Posterior cingulate gyrus (tissue), 11 donors: ENCODE data around the gene CORIN.
"Not testable (repeated sequence)": the region's sequence is repeated elsewhere in the genome, so short reads cannot be mapped to it uniquely, and the experiment has no call there.

ENCODE experiments used
- DNase-seq, 10 donors: peaks; one replicate each; pipeline versions ENCODE4 v3.0.0 to v3.0.0-alpha.2; 2020 to 2021; ENCODE audit warnings: mixed read lengths in 3 of 10
- intact Hi-C: fragments of 100-400 bp; cut with DNase I; formaldehyde crosslinking; loops from one replicate; pipeline ENCODE4 v1.15.1; 2023

Gene CORIN

DNA sequence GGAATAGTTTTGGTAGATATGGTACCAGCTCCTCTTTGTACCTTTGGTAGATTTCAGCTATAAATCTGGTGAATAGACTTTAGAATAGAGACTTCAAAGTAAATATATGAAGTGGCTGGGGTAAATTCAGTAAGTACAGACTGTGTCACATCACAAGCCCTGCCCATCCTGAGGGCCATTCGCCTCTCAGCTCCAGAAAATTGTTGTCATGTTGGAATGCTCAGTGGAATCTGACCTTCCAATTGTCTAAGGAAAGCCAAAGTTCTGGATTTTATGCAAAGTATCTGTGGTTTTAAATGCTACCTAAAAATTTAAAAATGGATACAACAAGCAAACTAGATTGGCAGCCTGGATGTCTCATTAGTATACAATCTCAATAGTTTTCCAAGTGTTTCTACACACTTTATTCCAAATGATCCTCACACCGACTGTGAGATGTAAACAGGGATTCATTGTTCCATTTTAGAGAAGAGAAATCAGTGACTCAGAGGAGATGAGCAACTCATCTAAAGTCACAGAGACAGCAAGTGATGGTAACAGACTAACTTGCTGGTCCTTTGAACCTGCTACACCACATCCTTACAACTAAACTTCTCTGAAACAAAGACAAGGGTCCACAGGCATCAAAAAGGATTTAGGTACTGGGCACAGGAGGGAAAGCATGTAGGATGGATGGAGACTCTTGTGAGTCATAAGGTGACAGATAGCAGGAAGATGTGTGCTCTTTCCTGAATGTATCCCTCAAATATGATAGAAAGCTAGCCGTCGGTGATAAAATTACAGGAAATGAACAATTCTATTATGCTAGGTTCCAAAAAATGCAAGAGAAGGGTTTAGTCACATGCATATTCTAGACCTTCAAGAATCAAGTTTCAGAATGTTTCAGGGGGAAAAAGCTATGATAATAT lies 225.5 kb downstream of the CORIN start:
- intact Hi-C loops, result no loop called here
- no peak for DNase-seq

DNA sequence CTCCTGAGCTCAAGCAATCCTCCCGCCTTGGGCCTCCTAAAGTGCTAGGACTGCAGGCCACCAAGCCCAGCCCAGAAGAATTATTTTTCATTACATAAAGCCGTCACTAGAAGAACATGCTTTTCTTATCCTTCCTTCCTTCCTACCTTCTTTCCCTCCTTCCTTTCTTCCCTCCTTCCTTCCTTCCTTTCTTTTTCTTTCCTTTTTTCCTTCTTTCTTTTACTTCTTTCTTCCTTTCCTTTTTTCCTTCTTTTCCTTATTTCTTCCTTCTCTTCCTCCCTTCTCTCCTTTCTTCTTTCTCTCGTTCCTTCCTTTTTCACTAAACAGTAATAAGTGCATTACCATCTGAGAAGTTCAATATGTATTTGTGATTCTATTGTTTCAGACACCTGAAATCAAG lies 231.4 kb downstream of the CORIN start:
- intact Hi-C loops, result no loop called here
- DNase-seq, result no peak

DNA sequence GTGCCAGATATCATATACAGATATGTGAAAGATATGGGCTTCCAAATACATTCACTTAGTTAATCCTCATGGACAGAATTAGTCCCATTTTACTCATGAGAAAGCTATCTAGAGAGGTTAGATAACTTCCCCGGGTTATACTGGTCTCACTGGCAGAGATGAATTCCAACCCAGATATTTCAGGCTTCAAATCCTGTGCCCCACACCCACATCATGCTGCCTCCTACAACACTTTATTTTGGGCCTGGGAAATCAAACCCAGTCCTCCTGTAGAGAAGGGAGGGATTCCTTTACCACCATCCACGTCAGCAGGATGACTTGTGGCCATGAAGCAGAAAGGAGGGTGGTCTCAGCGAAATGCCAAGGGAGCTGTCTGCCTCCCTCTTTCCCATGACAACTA lies 239.0 kb downstream of the CORIN start:
- DNase-seq, result no peak
- intact Hi-C loops, result no loop called here

DNA sequence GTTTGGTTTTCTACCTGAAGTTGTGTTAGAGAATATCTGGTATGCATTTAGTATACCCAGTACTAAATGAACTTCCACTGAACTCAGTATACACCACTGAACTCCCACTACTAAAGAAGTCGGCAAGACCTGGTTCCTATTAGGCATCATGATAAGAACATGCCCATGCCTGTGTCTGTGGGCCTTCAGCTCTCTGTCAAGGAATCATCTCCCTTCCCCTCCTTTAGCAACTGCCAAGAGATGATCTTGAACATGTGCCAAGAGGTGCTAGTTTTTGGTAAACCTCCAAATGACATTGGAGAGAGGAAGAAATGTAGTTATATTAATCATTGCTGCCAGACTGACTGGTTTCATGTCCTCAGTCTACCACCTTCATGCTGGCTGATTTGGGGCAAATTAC lies 239.5 kb downstream of the CORIN start:
- intact Hi-C loops, result no loop called here
- DNase-seq, result no peak

DNA sequence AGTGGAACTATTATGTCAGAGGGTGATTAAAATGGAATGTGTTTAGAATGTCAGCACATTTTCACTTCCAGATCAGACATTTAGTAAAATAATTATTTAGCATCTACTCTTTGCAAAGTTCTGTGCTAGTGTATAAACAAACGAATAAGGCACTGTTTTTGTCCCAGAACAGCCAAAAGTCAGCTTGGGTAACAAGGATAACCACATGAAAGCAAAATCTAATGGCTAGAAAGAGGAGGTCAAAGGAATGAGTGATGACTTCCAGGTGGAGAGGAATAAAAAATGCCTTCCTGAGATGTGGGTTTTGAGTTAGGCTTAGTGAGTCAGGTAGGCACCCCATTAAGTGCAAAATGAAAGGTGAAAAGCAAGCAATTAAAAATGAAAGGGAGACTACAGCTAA lies 240.2 kb downstream of the CORIN start:
- DNase-seq, result no peak
- intact Hi-C loops, result no loop called here

DNA sequence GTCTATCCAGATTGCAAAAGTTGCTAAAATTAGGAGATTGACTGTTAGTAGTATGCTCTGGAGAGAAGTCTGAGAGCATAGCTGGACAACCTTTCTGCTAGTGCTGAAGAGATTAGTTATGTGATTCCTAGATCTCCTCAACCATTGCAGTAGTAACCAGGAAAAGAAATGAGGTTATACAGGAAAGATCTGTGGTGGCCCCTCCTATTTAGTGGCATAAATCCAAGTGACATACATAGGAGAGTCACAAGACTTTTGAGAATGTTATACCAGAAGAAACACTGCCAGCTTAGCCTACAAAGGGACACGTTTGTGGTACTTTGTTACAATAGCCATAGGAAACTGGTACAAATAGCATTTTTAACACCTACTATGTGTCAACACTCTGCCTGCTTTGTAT lies 247.5 kb downstream of the CORIN start:
- intact Hi-C loops, result no loop called here

DNA sequence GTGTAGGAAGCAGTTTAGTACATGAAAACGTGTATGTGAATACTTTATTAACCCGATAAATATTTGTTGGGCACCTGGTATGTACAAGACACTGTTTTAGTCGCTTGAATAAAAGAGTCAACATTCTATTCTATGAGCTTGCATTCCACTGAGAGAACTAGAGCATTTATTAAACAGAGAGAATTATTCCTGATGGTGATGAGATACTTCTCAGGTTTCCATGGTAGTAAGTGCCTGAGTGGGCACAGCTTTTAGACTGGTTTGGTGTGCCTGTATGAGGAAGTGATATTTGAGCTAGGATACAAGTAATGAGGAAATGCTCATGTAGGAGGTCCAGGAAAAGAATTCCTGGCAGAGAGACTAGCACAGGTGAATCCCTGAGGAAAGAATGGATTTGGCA lies 258.6 kb downstream of the CORIN start:
- no peak for DNase-seq
- intact Hi-C loops, result no loop called here

More for the DNA sequence above, 247.5 kb downstream of the CORIN start:
- DNase-seq, result no peak

DNA sequence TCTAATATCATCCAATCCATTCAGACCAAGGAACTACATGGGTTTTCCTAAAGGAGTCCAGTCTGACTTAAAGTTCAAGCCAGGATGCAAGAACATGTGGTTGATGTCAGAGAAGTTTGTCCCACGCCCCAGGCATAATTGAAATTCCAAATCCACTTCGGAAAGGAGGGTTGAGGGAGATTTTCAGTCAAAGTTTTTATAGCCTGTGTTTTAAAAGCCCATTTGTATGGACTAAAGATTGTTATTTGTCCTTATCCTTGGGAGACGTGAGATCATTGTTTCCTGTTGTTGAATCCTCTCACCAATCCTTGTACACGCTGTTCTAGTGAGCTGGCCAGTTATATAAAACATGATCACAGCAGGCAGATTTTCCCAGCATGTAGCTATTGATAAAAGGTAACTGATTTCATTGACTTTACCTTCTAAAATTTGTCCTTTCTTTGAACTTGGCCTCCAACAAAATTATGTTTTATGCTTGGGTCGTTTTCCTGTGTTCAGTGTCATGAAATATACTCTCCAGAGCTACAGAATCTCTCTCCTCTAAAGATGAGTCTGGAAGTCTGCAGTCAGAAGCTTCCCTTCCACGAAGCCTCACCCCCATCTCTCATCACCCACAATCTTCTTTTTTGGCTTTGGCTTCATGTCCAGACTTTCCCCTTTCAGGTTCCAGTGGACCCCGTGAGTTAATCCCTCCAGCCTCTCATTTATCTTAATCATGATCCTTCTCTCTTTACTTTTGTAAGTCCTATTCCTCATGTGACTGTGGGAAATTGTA lies 259.9 kb downstream of the CORIN start:
- no peak for DNase-seq
- intact Hi-C loops, result no loop called here

DNA sequence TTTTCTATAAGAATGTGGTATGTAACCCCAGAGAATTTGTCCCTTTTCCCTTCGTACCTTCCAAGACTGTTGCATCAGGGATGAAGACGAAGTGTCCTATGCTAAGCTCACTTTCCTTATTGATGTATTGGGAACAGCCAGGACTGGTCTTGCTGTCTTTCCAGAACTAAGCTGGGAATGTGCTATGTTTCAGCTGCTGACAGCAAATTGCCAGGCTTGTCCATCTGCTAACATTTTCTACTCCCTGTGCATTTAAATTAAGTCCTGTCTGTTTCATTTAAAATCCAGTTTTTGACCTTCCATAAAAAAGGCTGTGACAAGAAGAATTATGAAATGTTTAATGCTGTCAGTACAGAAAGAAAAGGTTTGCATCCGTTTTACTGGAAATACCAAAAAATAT lies 264.9 kb downstream of the CORIN start:
- intact Hi-C loops, result no loop called here
- no peak for DNase-seq

DNA sequence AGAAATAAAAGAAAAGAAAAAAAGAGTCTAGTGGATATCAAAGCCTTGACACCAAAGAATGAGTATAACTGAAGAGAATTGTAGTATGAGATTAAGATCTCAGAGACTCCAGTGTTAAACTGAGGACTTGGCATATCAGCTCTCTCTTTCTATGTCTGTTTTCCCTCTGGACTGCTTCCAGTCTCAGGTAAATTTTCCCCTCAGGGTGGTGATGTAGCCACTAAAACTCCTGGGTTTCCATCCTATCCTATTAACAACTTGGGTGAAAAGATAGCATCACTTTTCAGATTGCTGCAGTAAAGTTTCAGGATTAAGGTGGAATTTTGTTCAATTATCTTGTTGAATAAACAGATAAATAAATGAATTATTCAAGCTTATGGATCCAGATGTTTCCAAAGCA lies 267.1 kb downstream of the CORIN start:
- intact Hi-C loops, result no loop called here
- DNase-seq, result no peak

DNA sequence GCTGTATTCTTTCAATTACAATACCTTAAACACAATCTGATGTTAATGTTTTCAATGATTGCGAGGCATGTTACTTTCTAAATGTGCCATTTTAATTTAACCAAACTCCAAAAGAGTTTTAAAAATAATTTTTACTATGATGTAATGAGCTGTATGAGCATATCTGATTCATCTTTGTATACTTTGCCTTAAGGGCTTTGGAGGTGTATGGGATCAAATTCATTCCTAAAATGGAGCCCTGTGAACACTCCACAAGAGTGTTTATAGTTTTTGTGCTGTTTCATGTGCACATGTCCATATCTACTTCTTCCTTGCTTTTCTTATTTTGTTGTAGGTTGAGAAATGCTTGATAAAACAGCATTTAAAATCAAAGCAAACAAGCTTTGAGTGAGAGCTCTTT lies 270.4 kb downstream of the CORIN start:
- no peak for DNase-seq
- intact Hi-C loops, result no loop called here

DNA sequence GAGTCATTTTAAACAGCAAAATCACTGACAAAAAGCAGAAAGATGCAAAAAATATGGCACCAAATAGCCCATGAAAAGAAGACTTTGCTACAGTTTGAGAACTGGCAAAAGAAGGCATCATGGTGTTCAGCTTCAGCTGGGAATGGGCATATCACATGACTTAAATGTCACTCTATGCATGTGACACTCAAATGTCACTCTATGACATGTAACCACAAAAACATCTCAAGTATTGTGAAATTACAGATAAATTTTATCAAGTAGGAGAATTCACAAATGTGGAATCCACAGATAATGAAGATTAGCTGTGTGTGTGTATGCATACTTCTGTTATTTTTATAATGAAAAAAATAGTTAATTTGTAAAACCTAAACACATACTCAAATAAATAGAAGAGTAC lies 270.9 kb downstream of the CORIN start:
- intact Hi-C loops, result no loop called here
- no peak for DNase-seq

DNA sequence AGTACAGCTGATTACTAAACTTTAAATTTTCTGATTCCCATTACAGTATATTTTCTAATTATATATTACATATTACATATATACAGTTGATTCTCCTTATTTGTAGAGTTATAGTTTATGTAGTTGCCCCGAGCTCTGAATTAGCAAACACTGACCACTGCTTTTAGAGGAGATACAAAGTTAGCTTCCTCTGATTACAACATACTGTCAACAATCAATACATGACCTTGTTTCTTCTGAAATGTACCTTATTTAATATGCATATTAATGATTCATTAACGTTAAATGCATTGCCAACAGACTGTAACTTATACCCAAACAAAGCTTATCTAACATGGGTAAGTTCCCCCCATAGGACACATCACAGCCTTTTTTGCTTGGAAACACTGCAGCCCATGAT lies 271.3 kb downstream of the CORIN start:
- intact Hi-C loops, result no loop called here
- DNase-seq, result no peak

DNA sequence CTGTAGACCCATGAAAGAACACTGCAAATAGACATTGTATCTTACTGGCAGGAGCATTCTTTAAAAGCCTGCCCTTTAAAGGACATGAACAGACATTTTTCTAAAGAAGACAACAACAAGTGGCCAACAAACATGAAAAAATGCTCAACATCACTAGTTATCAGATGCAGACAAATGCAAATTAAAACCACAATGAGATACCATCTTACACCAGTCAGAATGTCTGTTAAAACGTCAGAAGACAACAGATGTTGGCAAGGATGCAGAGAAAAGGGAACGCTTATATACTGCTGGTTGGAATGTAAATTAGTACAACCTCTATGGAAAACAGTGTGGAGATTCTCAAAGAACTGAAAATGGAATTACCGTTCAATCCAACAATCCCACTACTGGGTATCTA lies 275.6 kb downstream of the CORIN start:
- intact Hi-C loops, result loop anchor here (5.0 kb wide), 1 partner anchor 100 kb away; the partner anchor contains the start of gene COMMD8

DNA sequence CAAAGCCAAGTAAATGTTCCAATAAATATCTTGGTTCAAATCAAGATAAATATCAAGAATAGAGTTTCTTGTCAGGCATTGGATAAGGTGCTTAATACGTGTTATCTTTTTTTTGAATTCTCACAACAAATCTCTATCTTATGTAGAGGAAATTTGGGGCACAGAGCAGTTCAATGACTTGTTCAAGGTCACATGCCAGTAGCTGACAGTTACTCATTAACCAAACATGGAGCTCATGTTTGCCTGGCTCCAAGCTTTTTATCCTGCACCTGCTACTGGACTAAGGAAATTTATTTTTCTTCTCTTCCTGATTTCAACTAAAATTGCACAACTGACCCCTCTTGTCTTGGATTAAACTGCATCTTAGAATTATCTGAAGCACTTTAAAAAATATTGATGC lies 276.5 kb downstream of the CORIN start:
- DNase-seq, result no peak
- intact Hi-C loops, result loop anchor here (5.0 kb wide), 1 partner anchor 99 kb away; the partner anchor contains the start of gene COMMD8

More for the DNA sequence above, 275.6 kb downstream of the CORIN start:
- no peak for DNase-seq

DNA sequence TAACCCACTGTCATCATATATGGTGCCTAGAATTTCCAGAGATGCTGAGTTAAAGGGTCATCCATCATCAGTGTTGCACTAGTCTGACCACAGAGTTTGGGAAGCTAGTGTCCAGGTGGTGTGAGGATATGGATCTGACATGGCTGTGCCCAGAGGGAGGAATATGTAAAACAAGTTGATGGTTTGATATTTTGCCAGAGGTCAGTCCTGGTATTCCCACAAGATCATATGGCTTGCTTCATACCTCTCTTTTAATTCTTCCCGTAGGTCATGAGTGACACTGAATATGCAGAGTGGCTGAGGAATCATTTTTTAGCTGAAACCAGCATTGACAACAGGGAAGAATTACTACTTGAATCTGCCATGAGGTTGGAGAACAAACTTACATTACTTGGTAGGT lies 277.2 kb downstream of the CORIN start:
- DNase-seq, result no peak
- intact Hi-C loops, result loop anchor here (5.0 kb wide), 1 partner anchor 98 kb away; the partner anchor contains the start of gene COMMD8

DNA sequence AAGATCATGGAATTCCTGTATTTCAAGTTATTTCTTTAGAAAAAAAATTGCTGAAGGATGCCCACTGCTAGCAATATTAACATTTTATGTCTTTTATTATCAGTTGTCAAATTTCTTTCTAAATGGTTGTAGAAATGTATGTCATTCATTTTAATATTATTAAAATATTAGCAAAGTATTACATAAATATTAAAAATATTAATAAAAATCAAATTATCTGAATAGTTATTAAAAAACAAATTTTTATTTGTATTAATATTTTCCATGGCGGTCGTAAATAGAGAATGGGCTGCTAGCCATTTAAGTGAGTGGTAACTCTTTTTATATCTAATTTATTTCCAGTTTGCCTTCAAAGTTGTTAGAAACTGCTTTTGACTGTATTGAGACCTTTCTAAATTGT lies 280.6 kb downstream of the CORIN start:
- intact Hi-C loops, result no loop called here
- no peak for DNase-seq

DNA sequence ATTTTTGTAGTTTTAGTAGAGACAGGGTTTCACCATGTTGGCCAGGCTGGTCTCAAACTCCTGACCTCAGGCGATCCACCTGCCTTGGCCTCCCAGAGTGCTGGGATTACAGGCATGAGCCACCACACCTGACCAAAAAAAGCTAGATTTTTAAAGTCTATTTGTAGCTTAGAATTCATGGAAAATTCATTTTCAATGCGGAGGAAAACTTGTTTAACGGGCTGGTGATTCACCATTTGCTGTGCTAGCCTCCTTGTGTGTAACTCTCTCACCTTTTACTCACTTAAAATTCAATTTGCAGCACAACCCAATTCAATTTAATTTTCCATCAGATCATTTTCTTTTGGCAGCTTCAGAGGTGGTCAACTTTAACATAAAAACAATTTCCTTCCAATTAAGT lies 281.9 kb downstream of the CORIN start:
- intact Hi-C loops, DNase-seq: not testable (repeated sequence)

DNA sequence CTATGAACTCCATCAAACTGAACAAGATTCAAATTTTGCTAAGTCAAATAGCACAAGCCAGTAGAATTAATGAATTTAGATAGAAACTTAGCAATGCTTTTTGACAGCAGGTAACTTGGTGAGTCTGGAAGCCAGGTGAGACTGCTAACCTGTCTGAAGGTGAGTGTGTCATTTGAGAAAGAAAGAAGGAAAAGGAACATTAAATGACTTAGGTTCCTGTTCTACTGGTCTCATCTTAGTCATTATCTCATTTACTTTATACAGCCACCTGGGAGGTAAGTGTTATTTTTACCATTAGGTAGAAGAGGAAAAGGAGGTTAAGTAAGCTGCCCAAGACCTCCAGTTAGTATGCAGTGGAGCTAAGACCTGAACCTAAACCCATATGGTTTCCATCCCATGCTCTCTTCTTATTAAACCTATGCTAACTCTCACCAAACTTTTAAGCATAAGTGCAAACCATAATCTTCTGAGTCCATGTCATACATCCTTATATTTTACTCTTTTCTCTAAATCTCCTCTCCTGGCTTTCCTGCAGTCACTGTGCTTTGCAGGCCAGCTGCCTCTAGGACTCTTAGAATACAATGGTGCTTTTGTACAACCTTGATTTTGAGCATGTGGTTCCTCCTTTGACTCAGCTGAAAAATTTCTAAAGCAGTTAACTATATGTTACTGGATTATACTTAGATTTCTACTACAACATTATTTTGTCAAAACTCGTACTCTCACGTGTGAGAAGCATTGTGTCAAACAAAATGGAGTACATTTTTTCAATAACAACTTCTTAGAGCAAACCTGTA lies 284.3 kb downstream of the CORIN start:
- intact Hi-C loops, result no loop called here
- DNase-seq, result no peak

DNA sequence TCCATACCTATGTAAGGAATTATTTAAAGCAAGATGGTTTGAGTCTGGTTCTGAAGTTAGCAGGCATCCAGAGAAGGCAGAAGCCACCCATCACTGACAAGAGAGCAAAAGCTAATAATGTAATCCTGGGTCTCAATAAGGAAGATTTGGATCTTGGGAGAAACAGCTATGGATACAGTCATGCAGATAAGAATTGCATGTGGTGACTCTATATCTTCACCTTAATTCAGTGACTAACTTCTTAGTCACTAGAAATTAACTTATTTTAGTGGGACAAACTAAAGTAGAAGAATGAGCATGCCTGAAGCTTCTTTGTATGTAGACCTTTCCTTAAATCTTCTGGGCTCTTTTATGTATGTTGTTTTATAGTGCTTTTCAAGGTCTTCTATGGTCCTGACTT lies 286.2 kb downstream of the CORIN start:
- no peak for DNase-seq
- intact Hi-C loops, result no loop called here
